A673 (cell line): ENCODE measurements around the gene ERC1.

Experiments used
- CTCF ChIP-seq: fragments of 300-800, 200-600 bp; sonication (generic); conservative IDR thresholded peaks from 2 replicates; pipeline ENCODE4 v1.5.1; 2017; ENCODE audit warnings: low read depth, mild to moderate bottlenecking, antibody characterized with exemption, low read length, moderate library complexity, mixed read lengths
- EZH2 ChIP-seq: fragments of 200-600 bp; sonication (generic); IDR thresholded peaks from 2 replicates; pipeline ENCODE4 v1.6.1; 2017; ENCODE audit warnings: borderline replicate concordance, low read depth, mild to moderate bottlenecking, mixed read lengths, antibody characterized with exemption, low read length; ENCODE audit not compliant: poor library complexity, severe bottlenecking

GRCh38 chr12:1466481-1467154 lies 475.6 kb downstream of the ERC1 start:
- TF ChIP-seq CTCF: no peak
- TF ChIP-seq EZH2: no peak
